ENCODE measurements around the gene FAM110A.

- TF ChIP-seq CTCF (IDR thresholded peaks at IDR 0.05) (no peak), POLR2A (IDR thresholded peaks at IDR 0.05) (no peak)
These were observed 18.3 kb upstream of the FAM110A start for GRCh38 chr20:815226-815625.
